HCT116 (cell line): ENCODE measurements around the gene SH3RF2.
"Not testable (repeated sequence)": the region's sequence is repeated elsewhere in the genome, so short reads cannot be mapped to it uniquely, and the experiment has no call there.

Source experiments
- CTCF ChIP-seq, 3 experiments: fragments of 200-600 bp in 1 of 3; sonication (generic) in 1 of 3; IDR thresholded peaks in 2 of 3; conservative IDR thresholded peaks in 1 of 3; 2 replicates each; pipeline ENCODE4 v1.5.1; 2012 to 2017; ENCODE audit warnings: low read depth in 2 of 3, low read length in 2 of 3, antibody characterized with exemption in 1 of 3, borderline replicate concordance in 1 of 3, control low read depth in 1 of 3, mild to moderate bottlenecking in 1 of 3, mixed read lengths in 1 of 3, mixed run types in 1 of 3, moderate library complexity in 1 of 3; ENCODE audit not compliant: insufficient read depth in 1 of 3
- YY1 ChIP-seq: IDR thresholded peaks from 2 replicates; pipeline ENCODE4 v1.6.1; 2011; ENCODE audit warnings: low read length, low read depth, moderate library complexity, mild to moderate bottlenecking; ENCODE audit not compliant: insufficient replicate concordance; ENCODE audit errors: extremely low read depth

GRCh38 chr5:146010447-146010846, 74.1 kb downstream of the SH3RF2 start:
- not testable (repeated sequence) for TF ChIP-seq YY1; CTCF (IDR thresholded peaks at IDR 0.05 in 2 of 3, conservative IDR thresholded peaks at IDR 0.05 in 1 of 3; ENCODE audit: borderline replicate concordance in 1 of 3, insufficient read depth in 1 of 3, low read depth in 2 of 3, low read length in 2 of 3)
